IMR-90 (cell line): ENCODE results near the gene RNF144A. TPM values are rescaled to one million over a fixed set of nuclear protein-coding genes. Genes with fewer than 3 reads are reported as not detected.

Source experiments
- ATAC-seq: fragments of 200-7000 bp; cut with Tn5 transposase; 2 replicates; pipeline ENCODE4 v1.9.1; 2020; ENCODE audit warnings: low read depth, mild to moderate bottlenecking, moderate library complexity
- BruUV-seq: library from RNA; stranded (reverse); fragments of 400-500 nt; replicated peaks from 2 replicates; lab custom pipeline; 2021; lab: Mats Ljungman, UMichigan
- CTCF ChIA-PET: fragments of 300-600 bp; formaldehyde crosslinking; extraction: SDS; loops from one replicate; lab custom pipeline; 2021; ENCODE audit warnings: antibody characterized with exemption; lab: Yijun Ruan, JAX
- POLR2A ChIA-PET: fragments of 300-600 bp; sonication (Branson Sonifier 250); formaldehyde crosslinking; loops from one replicate; lab custom pipeline; 2022; ENCODE audit warnings: antibody characterized with exemption; ENCODE audit not compliant: unreplicated experiment; lab: Charles Lee
- DNase-seq: peaks from one replicate; pipeline ENCODE4 v3.0.0; 2013
- H2AFZ ChIP-seq: replicated peaks from 2 replicates; pipeline ENCODE3; 2013; ENCODE audit warnings: low read length, mild to moderate bottlenecking; ENCODE audit not compliant: poor library complexity
- H2AK5ac ChIP-seq: 2 replicates; pipeline ENCODE4 v1.6.1; 2013; ENCODE audit warnings: low read depth, low read length, inconsistent platforms
- H2AK9ac ChIP-seq: replicated peaks from 2 replicates; pipeline ENCODE3; 2013; ENCODE audit warnings: mild to moderate bottlenecking, low read depth, low read length, moderate library complexity; ENCODE audit not compliant: poor library complexity
- H2BK120ac ChIP-seq: 2 replicates; pipeline ENCODE4 v1.6.1; 2013; ENCODE audit warnings: low read depth, low read length, inconsistent platforms
- H2BK15ac ChIP-seq: 3 replicates; pipeline ENCODE4 v1.6.1; 2013; ENCODE audit warnings: low read depth, low read length, inconsistent platforms
- H2BK20ac ChIP-seq: 2 replicates; pipeline ENCODE4 v1.6.1; 2013; ENCODE audit warnings: low read depth, mild to moderate bottlenecking, inconsistent platforms, low read length, moderate library complexity
- H2BK5ac ChIP-seq: 2 replicates; pipeline ENCODE4 v1.6.1; 2013; ENCODE audit warnings: mild to moderate bottlenecking, low read depth, low read length, inconsistent platforms; ENCODE audit not compliant: poor library complexity, severe bottlenecking
- H3K14ac ChIP-seq: replicated peaks from 2 replicates; pipeline ENCODE4 v1.6.1; 2013; ENCODE audit warnings: low read depth, low read length, inconsistent platforms
- H3K18ac ChIP-seq: 2 replicates; pipeline ENCODE4 v1.6.1; 2013; ENCODE audit warnings: low read depth, low read length, control low read depth
- H3K23ac ChIP-seq: 2 replicates; pipeline ENCODE4 v1.6.1; 2013; ENCODE audit warnings: low read depth, low read length, inconsistent platforms
- H3K27ac ChIP-seq: 2 replicates; pipeline ENCODE4 v1.5.1; 2013; ENCODE audit warnings: mild to moderate bottlenecking, control low read depth, low read length; ENCODE audit not compliant: insufficient read depth
- H3K27me3 ChIP-seq: 2 replicates; pipeline ENCODE4 v1.6.1; 2013; ENCODE audit warnings: low read length; ENCODE audit not compliant: control insufficient read depth, insufficient read depth
- H3K36me3 ChIP-seq: 2 replicates; pipeline ENCODE4 v1.6.1; 2013; ENCODE audit warnings: low read length, mixed read lengths; ENCODE audit not compliant: control insufficient read depth, insufficient read depth
- H3K4ac ChIP-seq: 2 replicates; pipeline ENCODE4 v1.6.1; 2013; ENCODE audit warnings: low read depth, low read length, inconsistent platforms
- H3K4me1 ChIP-seq: 2 replicates; pipeline ENCODE4 v1.6.1; 2013; ENCODE audit warnings: low read length, mixed read lengths; ENCODE audit not compliant: control insufficient read depth, insufficient read depth
- H3K4me2 ChIP-seq: 2 replicates; pipeline ENCODE4 v1.6.1; 2013; ENCODE audit warnings: low read depth, mild to moderate bottlenecking, control low read depth, low read length, moderate library complexity
- H3K4me3 ChIP-seq: 2 replicates; pipeline ENCODE4 v1.5.1; 2013; ENCODE audit warnings: low read depth, mild to moderate bottlenecking, control low read depth, low read length, moderate library complexity; ENCODE audit not compliant: insufficient read depth
- H3K56ac ChIP-seq: 2 replicates; pipeline ENCODE4 v1.6.1; 2013; ENCODE audit warnings: low read length, inconsistent platforms; ENCODE audit not compliant: insufficient read depth; ENCODE audit errors: extremely low read depth
- H3K79me1 ChIP-seq, 2 experiments: 2 replicates each; pipeline ENCODE4 v1.6.1; 2013; ENCODE audit warnings: low read length in 2 of 2, inconsistent platforms in 1 of 2, low read depth in 1 of 2
- H3K9ac ChIP-seq: 2 replicates; pipeline ENCODE4 v1.6.1; 2013; ENCODE audit warnings: low read depth, low read length, control low read depth
- H3K9me1 ChIP-seq: 2 replicates; pipeline ENCODE4 v1.6.1; 2013; ENCODE audit warnings: low read length, inconsistent platforms; ENCODE audit not compliant: insufficient read depth
- H3K9me3 ChIP-seq: 2 replicates; pipeline ENCODE4 v1.6.1; 2013; ENCODE audit warnings: low read length; ENCODE audit not compliant: control insufficient read depth, insufficient read depth
- H4K20me1 ChIP-seq: 2 replicates; pipeline ENCODE4 v1.6.1; 2013; ENCODE audit warnings: low read length, inconsistent platforms; ENCODE audit not compliant: insufficient read depth
- H4K5ac ChIP-seq: 2 replicates; pipeline ENCODE4 v1.6.1; 2013; ENCODE audit warnings: mild to moderate bottlenecking, low read depth, low read length, control low read depth
- H4K8ac ChIP-seq, 2 experiments: 2 replicates each; pipeline ENCODE4 v1.6.1; 2013; ENCODE audit warnings: low read depth in 2 of 2, low read length in 2 of 2, control low read depth in 1 of 2, inconsistent platforms in 1 of 2
- H4K91ac ChIP-seq: 2 replicates; pipeline ENCODE4 v1.6.1; 2013; ENCODE audit warnings: low read depth, low read length, inconsistent platforms; ENCODE audit not compliant: insufficient read depth
- BHLHE40 ChIP-seq: fragments of 150-350 bp; IDR thresholded peaks from 2 replicates; pipeline ENCODE4 v1.6.1; 2016; ENCODE audit warnings: mild to moderate bottlenecking, low read depth, low read length
- CEBPB ChIP-seq: IDR thresholded peaks from 2 replicates; pipeline ENCODE4 v1.6.1; 2012; ENCODE audit warnings: low read depth, low read length, improper control_type of control experiment
- CHD1 ChIP-seq: IDR thresholded peaks from 2 replicates; pipeline ENCODE4 v1.6.1; 2012; ENCODE audit warnings: low read depth, low read length, improper control_type of control experiment
- CTCF ChIP-seq: conservative IDR thresholded peaks from 2 replicates; pipeline ENCODE4 v1.5.1; 2012; ENCODE audit warnings: mild to moderate bottlenecking, low read depth, low read length, improper control_type of control experiment
- FOS ChIP-seq: fragments of 150-350 bp; IDR thresholded peaks from 2 replicates; pipeline ENCODE4 v1.6.1; 2016; ENCODE audit warnings: low read depth, low read length
- MAFK ChIP-seq: IDR thresholded peaks from 2 replicates; pipeline ENCODE4 v1.6.1; 2012; ENCODE audit warnings: low read depth, low read length, improper control_type of control experiment
- MAZ ChIP-seq: IDR thresholded peaks from 2 replicates; pipeline ENCODE4 v1.6.1; 2012; ENCODE audit warnings: low read depth, mild to moderate bottlenecking, low read length, improper control_type of control experiment, moderate library complexity, borderline replicate concordance
- MXI1 ChIP-seq: IDR thresholded peaks from 2 replicates; pipeline ENCODE4 v1.6.1; 2012; ENCODE audit warnings: low read depth, mild to moderate bottlenecking, low read length, moderate library complexity, borderline replicate concordance
- NFE2L2 ChIP-seq: fragments of 150-350 bp; IDR thresholded peaks from 2 replicates; pipeline ENCODE4 v1.6.1; 2016; ENCODE audit warnings: low read depth, mild to moderate bottlenecking, low read length
- POLR2A ChIP-seq: IDR thresholded peaks from 2 replicates; pipeline ENCODE4 v1.6.1; 2012; ENCODE audit warnings: mild to moderate bottlenecking, low read depth, low read length
- RAD21 ChIP-seq: IDR thresholded peaks from 2 replicates; pipeline ENCODE4 v1.6.1; 2012; ENCODE audit warnings: low read length, improper control_type of control experiment
- RCOR1 ChIP-seq: IDR thresholded peaks from 2 replicates; pipeline ENCODE4 v1.6.1; 2012; ENCODE audit warnings: mild to moderate bottlenecking, low read length, improper control_type of control experiment; ENCODE audit not compliant: insufficient replicate concordance
- SMC3 ChIP-seq: fragments of 150-350 bp; IDR thresholded peaks from 2 replicates; pipeline ENCODE4 v1.6.1; 2016; ENCODE audit warnings: low read depth, mild to moderate bottlenecking, antibody characterized with exemption, low read length, moderate library complexity
- WGBS, 2 experiments: methylation state at CpG; one replicate each; pipeline versions ENCODE4 v1.1.5 to v1.1.7; 2013; ENCODE audit warnings: missing lambda C conversion rate in 2 of 2; ENCODE audit not compliant: insufficient read length in 1 of 2; ENCODE audit errors: extremely low coverage in 2 of 2; 5-methylcytosine and 5-hydroxymethylcytosine counted together
- dilution Hi-C: fragments of 300-500 bp; cut with HindIII; formaldehyde crosslinking; loops from one replicate; pipeline ENCODE4 v1.14.3; 2018; ENCODE audit warnings: low sequenced_read_pairs; ENCODE audit not compliant: unreplicated experiment
- in situ Hi-C: fragments of 300-500 bp; cut with MboI; formaldehyde crosslinking; loops from 3 replicates; pipeline ENCODE4 v1.14.3; 2019; ENCODE audit warnings: low sequenced_read_pairs, inconsistent platforms, mixed read lengths
- intact Hi-C: fragments of 100-400 bp; cut with micrococcal nuclease; formaldehyde crosslinking; loops from 2 replicates; pipeline ENCODE4 v1.10.0; 2022
- polyA plus RNA-seq, 3 experiments: library from polyadenylated mRNA; depleted of rRNA; stranded (reverse); fragments of >200 nt; gene quantifications; 2 replicates each; pipeline ENCODE4 v1.2.3, GENCODE V29; 2012; ENCODE audit warnings: low replicate concordance in 1 of 3
- total RNA-seq: library from RNA; depleted of rRNA; stranded (reverse); fragments of >200 nt; gene quantifications from 2 replicates; pipeline ENCODE4 v1.2.3, GENCODE V29; 2012
- TF ChIP-seq, protein P1 (sequence below): fragments of 150-350 bp; IDR thresholded peaks from 2 replicates; pipeline ENCODE4 v1.6.1; 2016; ENCODE audit warnings: low read depth, mild to moderate bottlenecking, low read length, moderate library complexity, borderline replicate concordance

The RNF144A gene
- total and polyA plus RNA-seq, 2 of the 4 experiments (the other 2 are of a cell fraction): 0.18 to 0.26 TPM

GRCh38 chr2:6954586-6954985 is 37.4 kb downstream of the RNF144A start:
- no peaks in the 10 kb centered on the region for H3K9me1 ChIP-seq
- H4K8ac ChIP-seq: no peak overlapping the region
- H3K14ac ChIP-seq: no peak overlapping the region
- H3K18ac ChIP-seq: no peak overlapping the region
- H3K79me1 ChIP-seq: no peaks in the 10 kb centered on the region
- H3K23ac ChIP-seq: no peak overlapping the region
- no peak overlapping the region for H2BK120ac ChIP-seq
- H2BK15ac ChIP-seq: no peak overlapping the region
- CTCF ChIA-PET: no interaction called here
- 0 out of 2 replicates have a peak, but pooled peaks cover 3% of the 10 kb centered on the region for H3K9me3 ChIP-seq
- H3K4ac ChIP-seq: no peak overlapping the region
- H3K36me3 ChIP-seq: no peaks in the 10 kb centered on the region
- H3K4me2 ChIP-seq: no peak overlapping the region
- H3K4me3 ChIP-seq: no peak overlapping the region
- no peak overlapping the region for H2BK5ac ChIP-seq
- dilution Hi-C loops: no loop called here
- intact Hi-C loops: no loop called here
- no peak overlapping the region for H3K27ac ChIP-seq
- no peak overlapping the region for H4K5ac ChIP-seq
- no peak overlapping the region for H4K91ac ChIP-seq
- no peaks in the 10 kb centered on the region for H4K20me1 ChIP-seq
- ATAC-seq (no peak), DNase-seq (no peak)
- no CpG with 5 or more reads among the region's 4 CpGs for WGBS, 2 experiments
- H2AK5ac ChIP-seq: no peak overlapping the region
- in situ Hi-C loops: no loop called here
- H3K56ac ChIP-seq: no peak overlapping the region
- no peak for TF ChIP-seq POLR2A
- no peak for TF ChIP-seq CHD1
- no peak for TF ChIP-seq RCOR1
- no peak for TF ChIP-seq BHLHE40
- TF ChIP-seq FOS: no peak
- TF ChIP-seq RAD21: no peak
- TF ChIP-seq SMC3: no peak
- no peak for TF ChIP-seq NFE2L2
- TF ChIP-seq MAFK: no peak
- TF ChIP-seq MXI1: no peak
- TF ChIP-seq, protein P1, sequence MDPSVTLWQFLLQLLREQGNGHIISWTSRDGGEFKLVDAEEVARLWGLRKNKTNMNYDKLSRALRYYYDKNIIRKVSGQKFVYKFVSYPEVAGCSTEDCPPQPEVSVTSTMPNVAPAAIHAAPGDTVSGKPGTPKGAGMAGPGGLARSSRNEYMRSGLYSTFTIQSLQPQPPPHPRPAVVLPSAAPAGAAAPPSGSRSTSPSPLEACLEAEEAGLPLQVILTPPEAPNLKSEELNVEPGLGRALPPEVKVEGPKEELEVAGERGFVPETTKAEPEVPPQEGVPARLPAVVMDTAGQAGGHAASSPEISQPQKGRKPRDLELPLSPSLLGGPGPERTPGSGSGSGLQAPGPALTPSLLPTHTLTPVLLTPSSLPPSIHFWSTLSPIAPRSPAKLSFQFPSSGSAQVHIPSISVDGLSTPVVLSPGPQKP: no peak
- TF ChIP-seq CTCF: no peak
- no peak for TF ChIP-seq CEBPB
- no peak for TF ChIP-seq MAZ
- no peaks in the 10 kb centered on the region; the same call in 1 of the 2 replicates for H3K27me3 ChIP-seq
- no peak overlapping the region for H2AFZ ChIP-seq
- POLR2A ChIA-PET: no interaction called here
- H3K4me1 ChIP-seq: no peaks in the 10 kb centered on the region
- no peak overlapping the region for H2BK20ac ChIP-seq
- H2AK9ac ChIP-seq: no peak overlapping the region
- no TSS peak for BruUV-seq
- H3K9ac ChIP-seq: no peak overlapping the region
